Omental fat pad (tissue), 4 donors: ENCODE measurements around the gene OR10P1. TPM values are rescaled to one million over a fixed set of nuclear protein-coding genes. Genes with fewer than 3 reads are reported as not detected.

Experiments
- ATAC-seq: fragments of 150-250 bp; one replicate; pipeline ENCODE4 v1.9.1; 2016; ENCODE audit warnings: mild to moderate bottlenecking, moderate library complexity; ENCODE audit not compliant: low FRiP score
- DNase-seq: peaks from one replicate; pipeline ENCODE4 v3.0.0-alpha.2; 2019; ENCODE audit warnings: low spot score
- small RNA-seq: library from RNA; depleted of rRNA; stranded (forward); fragments of <200 nt; gene quantifications from one replicate; pipeline ENCODE3, GENCODE V24; 2016
- total RNA-seq, 4 donors: library from RNA; depleted of rRNA; stranded (reverse); fragments of >200 nt; gene quantifications; one replicate each; pipeline ENCODE4 v1.1.0, GENCODE V29; 2016
- TF ChIP-seq, protein P1 (sequence below), 3 donors: fragments of 450-650 bp; IDR thresholded peaks; one replicate each; pipeline ENCODE4 v1.5.1; 2016 to 2017; ENCODE audit warnings: antibody characterized with exemption in 3 of 3, mild to moderate bottlenecking in 3 of 3, moderate library complexity in 2 of 3

The OR10P1 gene
- total RNA-seq, 4 donors from 2014 or later, result not detected

DNA sequence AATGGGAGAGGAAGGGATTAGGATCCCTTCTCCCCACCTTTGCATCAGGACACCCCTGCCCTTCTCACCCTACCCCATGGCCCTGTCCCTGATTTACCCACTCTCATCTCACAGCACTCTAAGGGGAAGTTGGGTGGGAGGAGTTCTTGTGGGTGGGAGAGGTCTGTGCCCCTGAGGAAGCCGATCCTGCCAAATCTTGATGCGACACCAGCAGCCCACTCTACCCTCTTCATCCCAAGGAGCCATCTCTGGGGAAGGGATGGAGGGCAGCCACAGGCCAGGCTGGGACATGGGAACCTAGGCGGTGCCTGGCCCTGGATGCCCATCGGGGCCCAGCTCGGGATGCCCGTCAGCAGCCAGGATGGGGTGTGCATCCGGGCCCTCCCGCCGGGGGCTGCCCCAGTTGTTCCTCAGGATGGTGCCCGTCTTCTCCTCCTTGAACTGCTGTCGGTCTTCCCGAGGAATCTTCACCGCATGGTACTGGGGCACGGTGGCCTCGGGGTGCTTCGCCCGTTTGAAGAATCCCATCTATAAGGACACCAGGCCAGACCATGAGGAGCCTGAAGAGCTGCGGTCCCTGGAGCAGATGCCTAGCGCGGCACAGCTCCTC is 48.2 kb downstream of the OR10P1 start:
- DNase-seq (no peak), ATAC-seq (no peak)
- TF ChIP-seq, protein P1, sequence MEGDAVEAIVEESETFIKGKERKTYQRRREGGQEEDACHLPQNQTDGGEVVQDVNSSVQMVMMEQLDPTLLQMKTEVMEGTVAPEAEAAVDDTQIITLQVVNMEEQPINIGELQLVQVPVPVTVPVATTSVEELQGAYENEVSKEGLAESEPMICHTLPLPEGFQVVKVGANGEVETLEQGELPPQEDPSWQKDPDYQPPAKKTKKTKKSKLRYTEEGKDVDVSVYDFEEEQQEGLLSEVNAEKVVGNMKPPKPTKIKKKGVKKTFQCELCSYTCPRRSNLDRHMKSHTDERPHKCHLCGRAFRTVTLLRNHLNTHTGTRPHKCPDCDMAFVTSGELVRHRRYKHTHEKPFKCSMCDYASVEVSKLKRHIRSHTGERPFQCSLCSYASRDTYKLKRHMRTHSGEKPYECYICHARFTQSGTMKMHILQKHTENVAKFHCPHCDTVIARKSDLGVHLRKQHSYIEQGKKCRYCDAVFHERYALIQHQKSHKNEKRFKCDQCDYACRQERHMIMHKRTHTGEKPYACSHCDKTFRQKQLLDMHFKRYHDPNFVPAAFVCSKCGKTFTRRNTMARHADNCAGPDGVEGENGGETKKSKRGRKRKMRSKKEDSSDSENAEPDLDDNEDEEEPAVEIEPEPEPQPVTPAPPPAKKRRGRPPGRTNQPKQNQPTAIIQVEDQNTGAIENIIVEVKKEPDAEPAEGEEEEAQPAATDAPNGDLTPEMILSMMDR (IDR thresholded peaks at IDR 0.05), result no peak

DNA sequence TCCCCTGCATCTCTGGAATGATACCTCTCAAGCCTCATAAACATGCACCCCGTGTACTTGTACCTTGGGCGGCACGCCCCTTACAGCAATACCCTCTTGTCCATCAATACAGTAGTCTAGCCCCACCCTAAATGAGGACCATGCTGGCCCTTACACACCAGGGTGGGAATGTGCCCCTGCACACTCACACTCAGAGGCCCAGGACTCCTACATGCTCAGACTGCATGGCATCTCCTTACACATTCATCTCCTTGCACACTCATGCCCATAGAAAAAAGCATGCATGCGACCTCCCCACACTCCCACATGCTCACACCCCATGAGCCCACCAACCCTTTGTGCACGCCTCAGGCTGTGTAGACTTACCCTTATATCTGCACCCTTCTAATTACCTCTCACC is 49.0 kb downstream of the OR10P1 start:
- TF ChIP-seq, protein P1 (IDR thresholded peaks at IDR 0.05), result no peak
- ATAC-seq (no peak), DNase-seq (no peak)

- ATAC-seq, result no peak
- no peak for DNase-seq
Observed at GRCh38 chr12:55686366-55687010, 49.8 kb downstream of the OR10P1 start.

More at GRCh38 chr12:55686366-55687010, 49.8 kb downstream of the OR10P1 start:
- TF ChIP-seq, protein P1 (IDR thresholded peaks at IDR 0.05), result no peak

Small RNA genes lying within 50 kb of the gene (small RNA-seq; reads per million reads assigned to genes)
- gene AC009779.5, result not detected

Other genes starting within 250 kb of the OR10P1 start
- gene OR6C65, start 236.4 kb upstream of the OR10P1 start, total RNA-seq, result not detected
- gene OR6C76, start 210.6 kb upstream of the OR10P1 start, total RNA-seq, result not detected
- not detected for gene OR6C2, start 192.8 kb upstream of the OR10P1 start, total RNA-seq
- not detected for gene OR6C70, start 166.8 kb upstream of the OR10P1 start, total RNA-seq
- gene OR6C68, start 144.5 kb upstream of the OR10P1 start, total RNA-seq, result not detected
- not detected for gene OR6C4, start 87.3 kb upstream of the OR10P1 start, total RNA-seq
- gene OR2AP1, start 64.4 kb upstream of the OR10P1 start, total RNA-seq, result not detected
- 100 to 1,000 TPM; 101 to 207 (median 156) TPM for gene ITGA7, start 71.0 kb downstream of the OR10P1 start, total RNA-seq
- gene BLOC1S1, start 79.2 kb downstream of the OR10P1 start, total RNA-seq, result 100 to 1,000 TPM; 168 to 247 (median 213) TPM
- 100 to 1,000 TPM in 2 of 4 donors, 10 to 100 TPM in 2; 77.4 to 119 (median 100) TPM for gene RDH5, start 83.5 kb downstream of the OR10P1 start, total RNA-seq
- 1,000 to 10,000 TPM in 2 of 4 donors, 100 to 1,000 TPM in 2; 736 to 1,401 (median 892) TPM for gene CD63, start 92.1 kb downstream of the OR10P1 start, total RNA-seq
- 1 to 10 TPM; 1.9 to 5.4 (median 2.5) TPM for gene GDF11, start 106.2 kb downstream of the OR10P1 start, total RNA-seq
- 10 to 100 TPM; 43.8 to 62.7 (median 52.5) TPM for gene SARNP, start 180.8 kb downstream of the OR10P1 start, total RNA-seq
- gene ORMDL2, start 181.1 kb downstream of the OR10P1 start, total RNA-seq, result 10 to 100 TPM; 24.6 to 34.2 (median 28.6) TPM
- 10 to 100 TPM; 37.2 to 46.7 (median 42.3) TPM for gene DNAJC14, start 192.7 kb downstream of the OR10P1 start, total RNA-seq
- gene MMP19, start 206.0 kb downstream of the OR10P1 start, total RNA-seq, result 100 to 1,000 TPM in 3 of 4 donors, 10 to 100 TPM in 1; 35.0 to 616 (median 308) TPM